Neuronal stem cell (in vitro differentiated cells): ENCODE results near the gene CDKL4. TPM values are rescaled to one million over a fixed set of nuclear protein-coding genes. Genes with fewer than 3 reads are reported as not detected.

Experiments used
- DNase-seq: peaks from one replicate; pipeline ENCODE4 v3.0.0-alpha.2; 2013; ENCODE audit warnings: low spot score
- H2AFZ ChIP-seq: one replicate; pipeline ENCODE4 v1.6.1; 2013; ENCODE audit warnings: mild to moderate bottlenecking, low read length, inconsistent platforms
- H2AK5ac ChIP-seq: 2 replicates; pipeline ENCODE4 v1.6.1; 2013; ENCODE audit warnings: low read depth, mild to moderate bottlenecking, inconsistent platforms, low read length, moderate library complexity, mixed read lengths
- H2BK120ac ChIP-seq: 2 replicates; pipeline ENCODE4 v1.6.1; 2013; ENCODE audit warnings: low read depth, mild to moderate bottlenecking, inconsistent platforms, low read length, moderate library complexity, mixed read lengths
- H2BK12ac ChIP-seq: one replicate; pipeline ENCODE4 v1.6.1; 2013; ENCODE audit warnings: low read length, inconsistent platforms
- H2BK15ac ChIP-seq: 2 replicates; pipeline ENCODE4 v1.6.1; 2013; ENCODE audit warnings: mild to moderate bottlenecking, low read length, inconsistent platforms, mixed read lengths
- H2BK5ac ChIP-seq: one replicate; pipeline ENCODE4 v1.6.1; 2013; ENCODE audit warnings: inconsistent platforms, mild to moderate bottlenecking, low read length, moderate library complexity
- H3K14ac ChIP-seq: one replicate; pipeline ENCODE4 v1.6.1; 2013; ENCODE audit warnings: low read length, inconsistent platforms
- H3K18ac ChIP-seq: 2 replicates; pipeline ENCODE4 v1.6.1; 2013; ENCODE audit warnings: low read length, inconsistent platforms
- H3K23ac ChIP-seq: 2 replicates; pipeline ENCODE4 v1.6.1; 2013; ENCODE audit warnings: low read depth, mild to moderate bottlenecking, mixed read lengths, low read length, inconsistent platforms; ENCODE audit not compliant: poor library complexity
- H3K27ac ChIP-seq: replicated peaks from 3 replicates; pipeline ENCODE4 v1.5.1; 2013; ENCODE audit warnings: low read length, inconsistent platforms
- H3K27me3 ChIP-seq, 3 experiments: 2 replicates each; pipeline ENCODE4 v1.6.1; 2013; ENCODE audit warnings: low read length in 3 of 3, mild to moderate bottlenecking in 2 of 3, inconsistent platforms in 1 of 3, low read depth in 1 of 3, mixed read lengths in 1 of 3, moderate library complexity in 1 of 3; ENCODE audit not compliant: control insufficient read depth in 3 of 3, insufficient read depth in 3 of 3
- H3K36me3 ChIP-seq, 2 donors: replicated peaks in 1 of 2; 2 replicates each; pipeline ENCODE4 v1.6.1; 2013; ENCODE audit warnings: low read length in 2 of 2; ENCODE audit not compliant: control insufficient read depth in 2 of 2, insufficient read depth in 2 of 2
- H3K4ac ChIP-seq: 2 replicates; pipeline ENCODE4 v1.6.1; 2013; ENCODE audit warnings: inconsistent platforms, mild to moderate bottlenecking, low read length, moderate library complexity
- H3K4me1 ChIP-seq, 2 donors: 1 replicate in 1 of 2; 2 replicates in 1 of 2; pipeline ENCODE4 v1.6.1; 2013; ENCODE audit warnings: low read length in 2 of 2, low read depth in 1 of 2; ENCODE audit not compliant: control insufficient read depth in 2 of 2, insufficient read depth in 1 of 2
- H3K4me2 ChIP-seq: one replicate; pipeline ENCODE4 v1.6.1; 2013; ENCODE audit warnings: mild to moderate bottlenecking, low read length, inconsistent platforms; ENCODE audit not compliant: insufficient read depth, poor library complexity, severe bottlenecking
- H3K4me3 ChIP-seq, 2 donors: 2 replicates each; pipeline ENCODE4 v1.5.1; 2013; ENCODE audit warnings: low read length in 2 of 2, mild to moderate bottlenecking in 2 of 2, inconsistent platforms in 1 of 2, moderate library complexity in 1 of 2
- H3K79me1 ChIP-seq: one replicate; pipeline ENCODE4 v1.6.1; 2013; ENCODE audit warnings: low read depth, mild to moderate bottlenecking, inconsistent platforms, low read length, moderate library complexity
- H3K9ac ChIP-seq: one replicate; pipeline ENCODE4 v1.6.1; 2013; ENCODE audit warnings: mild to moderate bottlenecking, low read depth, low read length, inconsistent platforms; ENCODE audit not compliant: poor library complexity
- H3K9me3 ChIP-seq, 2 donors: replicated peaks in 1 of 2; 2 replicates each; pipeline versions ENCODE3 to v1.6.1; 2013; ENCODE audit warnings: low read length in 2 of 2, mild to moderate bottlenecking in 2 of 2, inconsistent platforms in 1 of 2, low read depth in 1 of 2, mixed read lengths in 1 of 2, moderate library complexity in 1 of 2; ENCODE audit not compliant: control insufficient read depth in 2 of 2, insufficient read depth in 1 of 2
- H4K8ac ChIP-seq: one replicate; pipeline ENCODE4 v1.6.1; 2013; ENCODE audit warnings: low read depth, mild to moderate bottlenecking, inconsistent platforms, low read length, moderate library complexity
- H4K91ac ChIP-seq: one replicate; pipeline ENCODE4 v1.6.1; 2013; ENCODE audit warnings: low read length, low read depth, mild to moderate bottlenecking, inconsistent platforms; ENCODE audit not compliant: poor library complexity
- WGBS, 2 donors: extraction: QIAGEN DNeasy Blood & Tissue Kit; methylation state at CpG; one replicate each; pipeline ENCODE4 v1.1.7; 2013; ENCODE audit warnings: missing lambda C conversion rate in 2 of 2, mixed read lengths in 1 of 2; ENCODE audit not compliant: insufficient read length in 2 of 2, insufficient replicate concordance in 1 of 2; ENCODE audit errors: extremely low coverage in 2 of 2; 5-methylcytosine and 5-hydroxymethylcytosine counted together
- small RNA-seq: library from polyadenylated mRNA; stranded (forward); fragments of <200 nt; extraction: miRNeasy Mini kit (QIAGEN cat#:217004); gene quantifications from one replicate; pipeline ENCODE3, GENCODE V24; 2013; ENCODE audit not compliant: insufficient read depth

Gene CDKL4

GRCh38 chr2:39133215-39133851 lies 110.4 kb downstream of the CDKL4 start:
- H2BK5ac ChIP-seq: no peak overlapping the region
- no peak overlapping the region for H2BK15ac ChIP-seq
- H3K18ac ChIP-seq: no peak overlapping the region
- H3K27me3 ChIP-seq: no peaks in the 10 kb centered on the region
- H3K27ac ChIP-seq: no peak overlapping the region
- no peak overlapping the region for H3K4ac ChIP-seq
- no peak overlapping the region for H2AK5ac ChIP-seq
- H3K14ac ChIP-seq: no peak overlapping the region
- no peaks in the 10 kb centered on the region for H3K79me1 ChIP-seq
- H3K4me2 ChIP-seq: no peak overlapping the region
- DNase-seq: no peak
- WGBS, 2 donors: no CpG with 5 or more reads among the region's 3 CpGs
- no peaks in the 10 kb centered on the region for H3K9me3 ChIP-seq
- H3K36me3 ChIP-seq: no peaks in the 10 kb centered on the region
- H3K4me3 ChIP-seq: no peak overlapping the region
- H3K23ac ChIP-seq: no peak overlapping the region
- H2BK12ac ChIP-seq: no peak overlapping the region
- no peak overlapping the region for H4K91ac ChIP-seq
- H3K4me1 ChIP-seq: no peaks in the 10 kb centered on the region
- H2AFZ ChIP-seq: no peak overlapping the region
- no peak overlapping the region for H3K9ac ChIP-seq
- H2BK120ac ChIP-seq: no peak overlapping the region
- no peak overlapping the region for H4K8ac ChIP-seq

- Histone ChIP-seq H3K4me1 (peaks cover 0 to 4% of the 10 kb centered on the region in 2 donors), H3K9me3 (no peaks in the 10 kb centered on the region), H3K27ac (no peak overlapping the region), H3K27me3 (no peaks in the 10 kb centered on the region), H3K79me1 (no peaks in the 10 kb centered on the region), H3K4ac (no peak overlapping the region), H3K23ac (no peak overlapping the region), H3K14ac (no peak overlapping the region), H2BK5ac (no peak overlapping the region), H2AK5ac (no peak overlapping the region), H2BK15ac (no peak overlapping the region), H3K4me3 (no peak overlapping the region), H3K9ac (no peak overlapping the region), H2BK12ac (no peak overlapping the region), H4K8ac (no peak overlapping the region), H2AFZ (no peak overlapping the region), H4K91ac (no peak overlapping the region), H3K4me2 (no peak overlapping the region), H3K18ac (no peak overlapping the region), H3K36me3 (no peaks in the 10 kb centered on the region), H2BK120ac (no peak overlapping the region)
- no peak for DNase-seq
- WGBS, 2 donors: no CpG with 5 or more reads among the region's 1 CpG
Observed at GRCh38 chr2:39128919-39129391, 114.8 kb downstream of the CDKL4 start.

GRCh38 chr2:39127973-39128372 lies 115.8 kb downstream of the CDKL4 start:
- Histone ChIP-seq H3K14ac (no peak overlapping the region), H2AK5ac (no peak overlapping the region), H3K18ac (no peak overlapping the region), H2BK12ac (no peak overlapping the region), H2BK15ac (no peak overlapping the region), H4K91ac (no peak overlapping the region), H3K4ac (no peak overlapping the region), H3K27ac (no peak overlapping the region), H3K4me1 (peaks cover 0 to 6% of the 10 kb centered on the region in 2 donors), H4K8ac (no peak overlapping the region), H3K27me3 (no peaks in the 10 kb centered on the region), H3K36me3 (no peaks in the 10 kb centered on the region), H3K9me3 (no peaks in the 10 kb centered on the region), H2AFZ (peak overlapping the region; percentile 15), H3K23ac (no peak overlapping the region), H3K79me1 (no peaks in the 10 kb centered on the region), H2BK120ac (no peak overlapping the region), H2BK5ac (no peak overlapping the region), H3K4me3 (no peak overlapping the region), H3K4me2 (no peak overlapping the region), H3K9ac (no peak overlapping the region)
- WGBS, 2 donors: no CpG with 5 or more reads among the region's 1 CpG
- DNase-seq: no peak

Small RNA genes within 50 kb of the gene (small RNA-seq; reads per million reads assigned to genes)
- gene RF00019: not detected
- gene RF00272: not detected
